Measurements from ENCODE around the gene NOL4L.

DNA sequence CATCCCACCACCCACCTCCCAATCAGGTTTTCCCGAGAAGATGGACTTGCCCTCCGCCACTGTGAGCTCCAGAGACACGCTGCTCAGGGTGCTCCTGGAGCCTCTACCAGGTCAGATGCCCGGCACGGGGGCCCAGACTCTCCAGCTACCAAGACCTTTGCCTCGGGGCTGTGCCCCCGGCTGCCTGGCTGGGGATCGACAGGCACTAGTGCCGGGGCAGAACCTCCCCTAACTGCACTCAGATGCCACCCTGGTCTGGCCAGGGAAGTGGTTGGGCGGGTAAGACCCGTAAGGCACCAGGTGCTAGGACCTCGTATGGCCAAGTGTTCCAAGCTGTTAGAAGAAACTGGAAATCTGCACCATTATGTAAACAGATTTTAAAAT is 126.3 kb downstream of the NOL4L start:
- TF ChIP-seq, protein P1, sequence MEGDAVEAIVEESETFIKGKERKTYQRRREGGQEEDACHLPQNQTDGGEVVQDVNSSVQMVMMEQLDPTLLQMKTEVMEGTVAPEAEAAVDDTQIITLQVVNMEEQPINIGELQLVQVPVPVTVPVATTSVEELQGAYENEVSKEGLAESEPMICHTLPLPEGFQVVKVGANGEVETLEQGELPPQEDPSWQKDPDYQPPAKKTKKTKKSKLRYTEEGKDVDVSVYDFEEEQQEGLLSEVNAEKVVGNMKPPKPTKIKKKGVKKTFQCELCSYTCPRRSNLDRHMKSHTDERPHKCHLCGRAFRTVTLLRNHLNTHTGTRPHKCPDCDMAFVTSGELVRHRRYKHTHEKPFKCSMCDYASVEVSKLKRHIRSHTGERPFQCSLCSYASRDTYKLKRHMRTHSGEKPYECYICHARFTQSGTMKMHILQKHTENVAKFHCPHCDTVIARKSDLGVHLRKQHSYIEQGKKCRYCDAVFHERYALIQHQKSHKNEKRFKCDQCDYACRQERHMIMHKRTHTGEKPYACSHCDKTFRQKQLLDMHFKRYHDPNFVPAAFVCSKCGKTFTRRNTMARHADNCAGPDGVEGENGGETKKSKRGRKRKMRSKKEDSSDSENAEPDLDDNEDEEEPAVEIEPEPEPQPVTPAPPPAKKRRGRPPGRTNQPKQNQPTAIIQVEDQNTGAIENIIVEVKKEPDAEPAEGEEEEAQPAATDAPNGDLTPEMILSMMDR (IDR thresholded peaks at IDR 0.05; ENCODE audit: insufficient read depth, low read length) = no peak
- TF ChIP-seq POLR2AphosphoS5 (IDR thresholded peaks at IDR 0.05; ENCODE audit: low read depth) (no peak), GABPA (IDR thresholded peaks at IDR 0.05; ENCODE audit: low read depth) (no peak), SPI1 (IDR thresholded peaks at IDR 0.05; ENCODE audit: borderline replicate concordance, low read depth) (no peak)

Measured in HL-60 (cell line).